ENCODE results near the gene THADA.

GRCh38 chr2:43405829-43406228 is 190.0 kb downstream of the THADA start:
- TF ChIP-seq CTCF (IDR thresholded peaks at IDR 0.05 in 8 of 11, conservative IDR thresholded peaks at IDR 0.05 in 3 of 11) (no peak), POLR2A (IDR thresholded peaks at IDR 0.05) (no peak), POLR2AphosphoS5 (IDR thresholded peaks at IDR 0.05) (peak in 1 of 3 donors; percentile 30)
